T-helper 9 cell (primary cell): ENCODE measurements around the gene ABHD12B.
"Not testable (repeated sequence)": the region's sequence is repeated elsewhere in the genome, so short reads cannot be mapped to it uniquely, and the experiment has no call there.

Source experiments
- DNase-seq: peaks from one replicate; pipeline ENCODE4 v3.0.0-alpha.2; 2020

ABHD12B gene

DNA sequence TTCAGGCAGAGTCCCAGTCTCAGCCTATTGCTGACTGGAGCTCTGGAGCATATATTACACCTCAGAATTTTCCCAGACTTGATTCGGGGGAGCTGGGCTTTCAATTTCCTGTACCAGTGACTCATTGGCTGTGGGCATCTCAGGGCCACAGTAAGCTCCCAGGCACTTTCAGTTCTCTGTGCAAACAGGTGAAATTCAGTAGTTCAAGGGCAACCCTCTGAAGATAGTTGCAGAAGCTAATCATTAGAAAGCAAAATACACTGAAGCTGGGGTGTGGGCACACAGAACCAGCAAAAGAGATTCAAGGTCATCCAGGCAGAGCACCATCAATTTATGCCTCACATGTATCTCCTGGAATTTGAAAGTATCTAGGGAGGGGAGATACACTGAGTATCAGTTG, 32.8 kb upstream of the ABHD12B start:
- no peak for DNase-seq

DNA sequence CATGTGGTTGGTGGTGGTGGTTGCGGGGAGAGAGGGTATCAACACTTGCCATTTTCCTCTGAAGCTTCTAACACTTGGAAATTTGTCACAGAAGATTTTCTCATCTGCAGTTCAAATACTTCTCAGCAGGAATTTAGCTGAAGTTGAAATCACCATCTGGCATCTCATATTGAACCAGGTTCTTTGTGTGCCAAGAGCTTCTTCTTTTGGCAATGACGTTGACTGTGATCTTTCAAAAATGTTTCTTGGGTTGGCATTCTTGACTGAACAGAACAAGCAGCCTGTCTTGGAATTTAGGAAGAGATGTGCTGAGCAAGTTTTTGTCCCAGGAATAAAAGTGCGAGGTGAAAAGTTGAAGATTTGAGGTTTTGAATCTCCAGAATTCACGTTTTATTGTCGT, 32.2 kb upstream of the ABHD12B start:
- DNase-seq: no peak

GRCh38 chr14:50844391-50844790, 27.5 kb upstream of the ABHD12B start:
- DNase-seq: no peak

GRCh38 chr14:50845166-50845565, 26.7 kb upstream of the ABHD12B start:
- no peak for DNase-seq

DNA sequence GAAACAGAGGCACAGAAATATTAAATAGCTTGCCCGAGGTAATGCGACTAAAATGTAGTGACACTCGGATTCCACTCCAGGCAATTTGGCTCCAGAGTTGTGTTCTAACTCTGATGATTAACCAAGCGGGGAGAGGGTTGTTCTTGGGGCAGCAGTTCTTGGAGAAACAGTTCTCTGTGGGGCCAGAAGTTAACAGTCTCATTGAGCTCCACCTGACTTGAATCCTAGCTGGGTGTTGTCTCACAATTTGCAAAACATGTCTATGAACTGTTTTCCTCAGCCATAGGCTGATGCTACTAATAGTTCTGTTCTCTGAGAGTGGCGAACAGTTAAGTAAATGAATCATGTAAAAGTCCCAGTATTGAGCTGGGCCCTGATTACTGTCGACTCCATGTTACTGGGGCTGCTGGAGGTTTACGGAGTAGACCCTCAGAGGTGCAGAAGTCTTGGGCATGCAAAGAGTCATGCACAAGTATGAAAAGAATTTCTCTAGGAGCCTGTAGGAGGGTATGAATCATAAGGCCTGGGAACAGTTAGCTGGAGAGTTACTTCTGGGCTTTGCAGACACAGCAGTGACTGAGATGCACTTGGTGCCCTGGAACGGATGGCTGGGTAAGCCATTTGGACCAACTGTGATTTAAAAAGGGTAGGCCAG, 25.5 kb upstream of the ABHD12B start:
- DNase-seq: no peak

DNA sequence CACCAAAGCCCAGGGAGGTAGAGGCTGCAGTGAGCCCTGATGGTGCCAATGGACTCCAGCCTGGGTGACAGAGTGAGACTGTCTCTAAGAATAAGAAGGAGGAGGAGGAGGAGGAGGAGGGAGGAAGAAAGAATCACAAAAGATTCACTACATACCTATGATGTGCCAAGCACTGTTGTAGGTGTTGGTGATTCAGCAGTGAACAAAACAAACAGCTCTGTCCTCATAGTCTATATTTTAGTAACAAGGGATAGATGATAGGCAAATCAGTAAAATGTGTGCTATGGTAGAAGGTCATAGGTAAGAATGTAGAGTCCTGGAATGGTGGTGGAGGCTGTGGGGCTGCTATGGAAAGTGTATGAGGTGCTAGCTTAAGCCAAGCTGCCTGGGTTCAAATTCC, 18.0 kb upstream of the ABHD12B start:
- no peak for DNase-seq

DNA sequence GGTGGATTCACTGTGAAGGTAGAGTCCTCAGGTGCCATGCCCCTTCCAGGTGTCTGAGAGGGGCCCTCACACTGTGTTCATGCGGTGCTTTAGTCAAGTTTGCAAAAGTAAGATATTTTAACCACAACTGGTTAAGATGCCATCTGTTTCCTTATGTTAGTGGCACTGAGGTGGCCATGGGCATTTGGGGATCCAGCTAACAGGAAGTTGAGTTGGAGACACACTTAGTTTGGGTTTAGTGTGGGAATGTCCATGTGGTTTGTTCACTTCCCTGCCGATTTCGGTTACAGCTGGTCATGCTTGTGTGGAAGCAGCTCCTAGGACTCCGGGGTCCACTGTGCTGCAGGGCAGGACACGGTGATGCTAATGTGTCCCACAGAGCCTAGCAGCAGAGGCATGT, 17.3 kb upstream of the ABHD12B start:
- DNase-seq: no peak

DNA sequence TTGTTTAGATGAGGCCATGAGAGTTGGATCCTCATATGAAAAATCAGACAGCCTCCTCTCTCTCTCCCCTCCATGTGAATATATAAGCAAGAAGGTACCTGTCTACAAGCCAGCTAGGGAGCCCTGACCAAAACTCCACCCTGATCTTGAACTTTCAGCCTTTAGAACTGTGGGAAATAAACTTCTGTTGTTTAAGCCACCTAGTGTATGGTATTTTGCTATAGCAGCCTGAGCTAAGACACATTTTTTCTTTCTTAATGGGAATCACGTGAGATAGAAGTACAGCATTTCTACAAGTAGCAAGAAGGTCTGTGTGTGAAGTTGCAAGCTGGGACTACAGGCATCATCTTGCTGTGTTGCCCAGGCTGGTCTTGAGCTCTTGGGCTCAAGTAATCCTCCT, 16.3 kb upstream of the ABHD12B start:
- no peak for DNase-seq

GRCh38 chr14:50856660-50857059, 15.2 kb upstream of the ABHD12B start:
- DNase-seq: no peak

DNA sequence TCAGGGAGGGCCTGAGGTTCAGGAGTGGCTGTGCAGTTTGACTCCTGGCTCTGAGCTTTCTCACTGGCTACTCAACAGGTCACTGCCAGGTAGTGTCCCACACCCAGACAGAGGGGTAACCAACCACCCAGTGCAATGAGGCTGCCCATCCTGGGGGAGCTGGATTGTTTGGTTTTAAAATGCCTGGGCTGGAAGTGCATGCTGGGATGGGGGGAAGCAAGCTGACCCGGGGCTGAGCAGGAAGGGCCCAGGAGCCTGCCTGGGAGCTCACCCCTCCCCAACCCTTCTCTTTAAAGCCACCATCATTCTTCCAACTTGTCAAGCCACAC, 12.6 kb upstream of the ABHD12B start:
- no peak for DNase-seq

- peak; percentile 89 for DNase-seq
Measured at GRCh38 chr14:50860478-50861086, 11.3 kb upstream of the ABHD12B start.

DNA sequence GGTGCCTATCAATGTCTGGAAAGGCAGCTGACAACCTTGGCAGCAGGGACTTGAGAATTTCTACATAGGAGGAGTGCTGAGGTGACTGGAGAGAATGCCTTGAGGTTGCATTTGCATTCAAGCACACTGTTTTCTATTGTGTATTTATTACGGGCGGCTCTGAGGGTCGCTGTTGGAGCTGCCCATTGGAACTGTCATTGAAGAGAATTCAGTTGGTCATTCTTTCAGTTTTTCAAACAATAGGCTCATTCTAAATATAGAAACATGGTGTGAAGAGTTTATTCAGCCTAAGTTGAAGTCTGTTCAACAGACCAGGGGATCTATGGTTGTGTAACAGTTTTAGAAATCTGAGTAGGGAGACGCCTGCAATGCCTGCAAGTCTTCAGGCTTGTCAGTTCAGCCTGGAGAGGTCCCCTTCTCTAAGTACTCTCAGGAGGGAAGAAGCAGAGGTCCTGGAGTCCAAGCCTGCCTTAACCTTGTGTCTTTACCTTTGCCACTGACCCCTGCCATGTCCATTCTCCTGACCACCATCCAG, 9.8 kb upstream of the ABHD12B start:
- no peak for DNase-seq

GRCh38 chr14:50864237-50864636, 7.6 kb upstream of the ABHD12B start:
- no peak for DNase-seq

DNA sequence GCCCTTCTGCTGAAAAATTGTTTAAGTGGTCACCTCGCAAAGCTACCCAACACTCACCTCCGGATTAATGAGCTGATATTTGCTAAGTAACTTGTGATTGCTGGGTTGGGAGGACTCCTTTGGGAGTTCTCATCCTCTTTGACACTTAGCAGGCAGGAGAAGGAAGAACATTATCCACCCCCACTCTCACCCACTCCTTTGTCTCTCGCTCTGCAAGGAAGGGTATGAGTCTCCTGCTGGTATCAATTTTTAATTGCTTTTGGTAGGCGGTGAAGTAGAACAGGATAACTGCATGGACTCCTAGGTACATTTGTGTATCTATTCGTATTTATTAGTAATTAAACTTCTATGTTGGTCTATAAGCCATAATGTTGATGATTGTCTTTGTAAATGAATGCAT, 6.9 kb upstream of the ABHD12B start:
- no peak for DNase-seq

DNA sequence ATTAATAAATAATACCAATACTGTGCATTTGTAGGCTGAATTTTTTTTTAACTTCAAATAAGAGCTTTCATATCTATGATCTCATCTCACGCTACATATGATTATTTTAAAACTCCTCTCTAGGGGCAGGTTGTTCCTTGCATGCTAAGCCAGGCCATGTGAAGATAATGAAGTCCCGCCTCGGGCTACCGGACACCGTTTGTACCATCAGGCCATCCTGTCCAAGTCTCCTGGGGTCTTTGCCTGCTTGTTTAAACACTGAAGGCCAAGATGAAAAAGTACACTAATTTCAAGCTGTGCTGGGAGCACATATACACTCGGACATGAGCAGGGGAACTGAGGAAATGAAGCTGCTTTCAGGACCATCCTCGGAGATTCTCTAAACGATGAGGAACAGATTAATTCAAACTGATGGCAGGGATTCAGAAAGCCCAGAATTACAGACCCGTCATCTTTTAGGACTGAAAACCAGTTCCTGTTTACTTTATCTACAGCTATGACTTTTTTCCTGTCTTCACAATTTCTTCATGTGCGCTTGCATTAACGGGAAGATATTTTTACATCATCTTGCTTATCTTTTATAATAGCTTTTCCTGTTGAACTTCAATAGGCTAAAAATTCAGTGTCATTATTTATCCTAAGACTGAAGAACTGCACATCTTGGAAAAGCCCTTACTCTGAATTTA, 6.3 kb upstream of the ABHD12B start:
- DNase-seq: no peak

DNA sequence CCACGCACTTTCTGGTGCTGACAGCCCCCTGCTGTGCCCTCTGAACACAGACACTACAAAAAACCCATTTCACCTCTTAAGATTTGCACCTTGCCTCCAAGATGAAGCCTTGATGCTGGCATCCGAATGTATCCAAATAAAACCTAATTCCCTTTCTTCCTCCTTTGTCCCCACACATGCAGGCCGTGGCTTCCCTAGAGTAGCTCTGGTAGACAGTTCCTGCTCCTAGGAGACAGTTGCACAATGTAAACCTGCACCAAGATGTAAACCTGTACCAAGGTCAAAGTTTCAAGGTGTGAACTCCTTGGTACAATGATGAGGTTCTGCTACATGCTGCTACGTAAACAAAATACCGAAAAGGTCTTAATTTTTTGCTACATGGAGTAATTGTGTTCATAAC, 625 bp upstream of the ABHD12B start:
- DNase-seq: no peak

GRCh38 chr14:50874757-50875156, 2.9 kb downstream of the ABHD12B start:
- no peak for DNase-seq

GRCh38 chr14:50875359-50876070, 3.7 kb downstream of the ABHD12B start:
- DNase-seq: peak; percentile 25

DNA sequence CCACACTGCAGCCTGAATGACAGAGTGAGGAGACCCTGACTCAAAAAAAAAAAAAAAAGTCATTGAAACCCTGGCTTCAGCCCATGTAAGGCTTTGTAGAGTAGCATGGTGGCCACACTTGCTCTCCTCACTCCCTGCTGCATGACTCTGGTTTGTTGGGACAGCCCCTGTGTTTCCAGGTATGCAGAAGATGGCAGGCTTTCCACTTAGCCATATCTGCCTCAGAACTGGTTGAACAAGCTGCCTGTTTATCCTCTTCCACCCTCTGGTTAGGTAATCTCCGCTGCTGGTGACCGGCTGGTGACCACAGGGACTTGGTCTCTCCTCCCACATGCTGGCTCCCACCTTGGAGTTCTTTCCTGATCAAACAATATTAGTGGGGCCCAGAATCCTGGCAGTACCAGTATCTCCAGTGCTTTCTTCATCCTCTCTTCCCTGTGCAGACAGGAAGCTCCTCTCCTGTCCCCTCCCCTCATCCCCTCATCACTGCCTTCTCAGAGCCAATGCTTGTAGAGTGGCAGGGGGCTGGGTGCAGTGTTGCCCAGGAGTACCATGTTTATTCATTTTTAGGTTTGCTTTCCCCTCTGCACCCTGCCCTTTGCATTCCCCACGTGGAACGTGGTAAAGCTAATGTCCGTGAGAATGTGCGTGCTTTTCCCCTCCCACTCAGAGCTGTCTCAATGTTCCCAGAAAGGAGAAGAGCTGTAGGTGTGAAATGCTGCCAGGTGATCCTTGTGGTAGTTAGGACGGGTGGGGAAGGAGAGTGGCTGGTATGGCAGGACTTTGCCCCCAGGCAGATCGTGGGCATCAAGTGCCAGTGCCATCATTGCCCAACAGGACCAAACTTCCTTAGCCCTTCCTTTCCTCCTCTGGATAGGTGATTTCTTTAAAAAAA, 11.3 kb downstream of the ABHD12B start:
- no peak for DNase-seq

GRCh38 chr14:50883827-50884197, 12.0 kb downstream of the ABHD12B start:
- no peak for DNase-seq

- no peak for DNase-seq
Measured at GRCh38 chr14:50887476-50887875, 15.6 kb downstream of the ABHD12B start.

- no peak for DNase-seq
Measured at GRCh38 chr14:50892255-50892654, 20.4 kb downstream of the ABHD12B start.

- DNase-seq: not testable (repeated sequence)
Measured at GRCh38 chr14:50896421-50896820, 24.6 kb downstream of the ABHD12B start.
